Measurements from ENCODE around the gene SND1.

The SND1 gene

GRCh38 chr7:127730658-127731276 is 78.8 kb downstream of the SND1 start:
- no peak for DNase-seq (ENCODE audit: low read depth)

- peak; percentile 17 for DNase-seq (ENCODE audit: low read depth)
Measured at GRCh38 chr7:127731431-127732080, 79.6 kb downstream of the SND1 start.

- DNase-seq (ENCODE audit: low read depth), result no peak
Measured at GRCh38 chr7:127732306-127732705, 80.3 kb downstream of the SND1 start.

GRCh38 chr7:127733986-127734385 is 82.0 kb downstream of the SND1 start:
- DNase-seq (ENCODE audit: low read depth), result peak; percentile 18

GRCh38 chr7:127736511-127736910 is 84.5 kb downstream of the SND1 start:
- no peak for DNase-seq (ENCODE audit: low read depth)

GRCh38 chr7:127738859-127739258 is 86.9 kb downstream of the SND1 start:
- DNase-seq (ENCODE audit: low read depth), result no peak

- DNase-seq (ENCODE audit: low read depth), result peak; percentile 7
Measured at GRCh38 chr7:127741764-127742375, 89.9 kb downstream of the SND1 start.

GRCh38 chr7:127745445-127745844 is 93.5 kb downstream of the SND1 start:
- DNase-seq (ENCODE audit: low read depth), result no peak

GRCh38 chr7:127751062-127751461 is 99.1 kb downstream of the SND1 start:
- peak; percentile 93 for DNase-seq (ENCODE audit: low read depth)

GRCh38 chr7:127751490-127752448 is 99.8 kb downstream of the SND1 start:
- peak; percentile 45 for DNase-seq (ENCODE audit: low read depth)

- no peak for DNase-seq (ENCODE audit: low read depth)
Measured at GRCh38 chr7:127752829-127753228, 100.8 kb downstream of the SND1 start.

GRCh38 chr7:127754457-127754856 is 102.5 kb downstream of the SND1 start:
- DNase-seq (ENCODE audit: low read depth), result no peak

GRCh38 chr7:127755521-127755920 is 103.5 kb downstream of the SND1 start:
- DNase-seq (ENCODE audit: low read depth), result no peak

GRCh38 chr7:127755965-127756364 is 104.0 kb downstream of the SND1 start:
- DNase-seq (ENCODE audit: low read depth), result no peak

GRCh38 chr7:127758105-127758504 is 106.1 kb downstream of the SND1 start:
- DNase-seq (ENCODE audit: low read depth), result peak; percentile 46

GRCh38 chr7:127758845-127759244 is 106.9 kb downstream of the SND1 start:
- DNase-seq (ENCODE audit: low read depth), result no peak

- no peak for DNase-seq (ENCODE audit: low read depth)
Measured at GRCh38 chr7:127759945-127760421, 108.0 kb downstream of the SND1 start.

GRCh38 chr7:127760436-127761031 is 108.5 kb downstream of the SND1 start:
- no peak for DNase-seq (ENCODE audit: low read depth)

- no peak for DNase-seq (ENCODE audit: low read depth)
Measured at GRCh38 chr7:127761196-127761595, 109.2 kb downstream of the SND1 start.

- DNase-seq (ENCODE audit: low read depth), result no peak
Measured at GRCh38 chr7:127764681-127765080, 112.7 kb downstream of the SND1 start.

GRCh38 chr7:127765150-127765549 is 113.2 kb downstream of the SND1 start:
- no peak for DNase-seq (ENCODE audit: low read depth)

All from iris pigment epithelial cell (primary cell).